ENCODE data around the gene CSK. TPM values are rescaled to one million over a fixed set of nuclear protein-coding genes. Genes with fewer than 3 reads are reported as not detected.

CSK gene
- polyA plus RNA-seq, 2 of the 4 experiments (the other 2 are of a cell fraction) = 17.8 to 63.0 TPM

- no peaks in the 10 kb centered on the region for H3K9me3 ChIP-seq
Observed at GRCh38 chr15:74809956-74810355, 28.1 kb downstream of the CSK start.

GRCh38 chr15:74812533-74812932 lies 30.7 kb downstream of the CSK start, which contains the start of gene LMAN1L:
TSS of gene LMAN1L (plus strand) at chr15:74812835. CDS start at chr15:74812855, 20 bp downstream.
- ATAC-seq = no peak
- H3K9me3 ChIP-seq = no peaks in the 10 kb centered on the region
- no peak within 1 kb of the TSS for H3K4me2 ChIP-seq
- TF ChIP-seq E2F6 (IDR thresholded peaks at IDR 0.05; ENCODE audit: borderline replicate concordance, low read depth) (no peak), BCL3 (IDR thresholded peaks at IDR 0.05) (no peak), CBX2 (IDR thresholded peaks at IDR 0.05; ENCODE audit: borderline replicate concordance, low read depth) (no peak), RCOR1 (IDR thresholded peaks at IDR 0.05; ENCODE audit: low read depth, low read length) (no peak), PHF8 (IDR thresholded peaks at IDR 0.05; ENCODE audit: borderline replicate concordance, low read depth) (no peak), FOSL2 (IDR thresholded peaks at IDR 0.05) (no peak), FOSL2 (CRISPR knock-in tag; IDR thresholded peaks at IDR 0.05) (no peak), RNF2 (IDR thresholded peaks at IDR 0.05; ENCODE audit: borderline replicate concordance, low read depth) (no peak), NFE2L2 (conservative IDR thresholded peaks at IDR 0.05; ENCODE audit: low read length) (no peak), EHMT2 (IDR thresholded peaks at IDR 0.05; ENCODE audit: low read depth) (no peak)
- POLR2A ChIA-PET = no interaction called here
- H3K27ac ChIP-seq = no peak within 1 kb of the TSS
- CTCF ChIA-PET = interaction anchor here (65.6 to 66.7 kb wide), 2 partner anchors 6 to 22 kb away, joined by 1908 read pairs; partner anchors contain the start of genes CPLX3, CSK, LMAN1L and ULK3
- FAIRE-seq = no peak
- 81% methylated on average over 12 of the region's 12 CpGs for WGBS (ENCODE audit: missing lambda C conversion rate)
- DNase-seq (ENCODE audit: low read depth in 1 of 2, low spot score in 1 of 2) = no peak
- peaks cover 5% of the 10 kb centered on the region; the same call in 1 of the 3 replicates for H3K4me1 ChIP-seq
- H3K4me3 ChIP-seq = no peak within 1 kb of the TSS

More at GRCh38 chr15:74809956-74810355, 28.1 kb downstream of the CSK start:
- Histone ChIP-seq H3K4me3 (no peak overlapping the region), H3K4me2 (no peak overlapping the region), H3K4me1 (peaks cover 2% of the 10 kb centered on the region; the same call in 1 of the 3 replicates), H3K27ac (no peak overlapping the region)
- FAIRE-seq (no peak), ATAC-seq (no peak), DNase-seq (ENCODE audit: low read depth in 1 of 2, low spot score in 1 of 2) (no peak)
- POLR2A ChIA-PET = no interaction called here
- TF ChIP-seq CTCF (IDR thresholded peaks at IDR 0.05) = no peak
- TF ChIP-seq CHD2 (IDR thresholded peaks at IDR 0.05; ENCODE audit: low read length, partially characterized antibody) = no peak
- TF ChIP-seq FOSL2 (IDR thresholded peaks at IDR 0.05) = no peak
- no peak; the same call in 1 of the 2 replicates for TF ChIP-seq FOSL2 (CRISPR knock-in tag; IDR thresholded peaks at IDR 0.05)
- no peak for TF ChIP-seq ATOH8 (CRISPR knock-in tag; IDR thresholded peaks at IDR 0.05; ENCODE audit: low read depth)
- no peak for TF ChIP-seq RAD21 (conservative IDR thresholded peaks at IDR 0.05 in 1 of 2, IDR thresholded peaks at IDR 0.05 in 1 of 2)
- no peak for TF ChIP-seq HDAC2 (IDR thresholded peaks at IDR 0.05)
- TF ChIP-seq FOXS1 (CRISPR knock-in tag; IDR thresholded peaks at IDR 0.05) = no peak
- TF ChIP-seq JUN (IDR thresholded peaks at IDR 0.05) = no peak
- no peak for TF ChIP-seq HEYL (CRISPR knock-in tag; IDR thresholded peaks at IDR 0.05)
- TF ChIP-seq TFCP2L1 (CRISPR knock-in tag; IDR thresholded peaks at IDR 0.05) = no peak
- TF ChIP-seq ELK1 (IDR thresholded peaks at IDR 0.05; ENCODE audit: low read depth, low read length) = no peak
- CTCF ChIA-PET = interaction anchor here (65.6 to 66.7 kb wide), 2 partner anchors 9 to 19 kb away, joined by 1908 read pairs; partner anchors contain the start of genes CPLX3, CSK, LMAN1L and ULK3
- 82% methylated on average over 3 of the region's 3 CpGs for WGBS (ENCODE audit: missing lambda C conversion rate)
